ENCODE data around the gene ACAP1. TPM values are rescaled to one million over a fixed set of nuclear protein-coding genes. Genes with fewer than 3 reads are reported as not detected.
A peak's percentile ranks its signal among the peaks of the same experiment; 100 is the strongest.

The ACAP1 gene
- total RNA-seq, 1 donor from 2014 or later = 3.2 TPM

- no peaks in the 10 kb centered on the region for H3K27me3 Mint-ChIP-seq
- H3K4me1 Mint-ChIP-seq (ENCODE audit: unreplicated experiment) = peaks cover 35% of the 10 kb centered on the region
- H3K9me3 Mint-ChIP-seq = no peaks in the 10 kb centered on the region
- peak overlapping the region; percentile 99 for H3K27ac Mint-ChIP-seq
- H3K4me3 Mint-ChIP-seq = peak overlapping the region; percentile 98
- TF ChIP-seq CTCF (conservative IDR thresholded peaks at IDR 0.05) = no peak
- no peak for DNase-seq (ENCODE audit: extremely low spot score, unreplicated experiment)
- H3K36me3 Mint-ChIP-seq = peaks cover 29% of the 10 kb centered on the region
Observed at GRCh38 chr17:7308625-7309433, 27.5 kb upstream of the ACAP1 start.

- peaks cover 29% of the 10 kb centered on the region for H3K36me3 Mint-ChIP-seq
- TF ChIP-seq CTCF (conservative IDR thresholded peaks at IDR 0.05) = no peak
- peak overlapping the region; percentile 98 for H3K4me3 Mint-ChIP-seq
- DNase-seq (ENCODE audit: extremely low spot score, unreplicated experiment) = no peak
- no peaks in the 10 kb centered on the region for H3K9me3 Mint-ChIP-seq
- H3K4me1 Mint-ChIP-seq (ENCODE audit: unreplicated experiment) = peaks cover 43% of the 10 kb centered on the region
- H3K27ac Mint-ChIP-seq = peak overlapping the region; percentile 99
- no peaks in the 10 kb centered on the region for H3K27me3 Mint-ChIP-seq
Observed at GRCh38 chr17:7309628-7310027, 26.7 kb upstream of the ACAP1 start.

- no peak overlapping the region for H3K27ac Mint-ChIP-seq
- no peaks in the 10 kb centered on the region for H3K9me3 Mint-ChIP-seq
- TF ChIP-seq CTCF (conservative IDR thresholded peaks at IDR 0.05) = no peak
- H3K36me3 Mint-ChIP-seq = peaks cover 30% of the 10 kb centered on the region
- peak overlapping the region; percentile 98 for H3K4me3 Mint-ChIP-seq
- H3K4me1 Mint-ChIP-seq (ENCODE audit: unreplicated experiment) = peaks cover 43% of the 10 kb centered on the region
- no peaks in the 10 kb centered on the region for H3K27me3 Mint-ChIP-seq
- DNase-seq (ENCODE audit: extremely low spot score, unreplicated experiment) = no peak
Observed at GRCh38 chr17:7311110-7311705, 25.1 kb upstream of the ACAP1 start.

GRCh38 chr17:7312432-7313087 lies 23.8 kb upstream of the ACAP1 start:
- peaks cover 43% of the 10 kb centered on the region for H3K4me1 Mint-ChIP-seq (ENCODE audit: unreplicated experiment)
- peak overlapping the region; percentile 87 for H3K4me3 Mint-ChIP-seq
- H3K27ac Mint-ChIP-seq = peak overlapping the region; percentile 82
- DNase-seq (ENCODE audit: extremely low spot score, unreplicated experiment) = no peak
- H3K36me3 Mint-ChIP-seq = peaks cover 33% of the 10 kb centered on the region
- H3K9me3 Mint-ChIP-seq = no peaks in the 10 kb centered on the region
- H3K27me3 Mint-ChIP-seq = no peaks in the 10 kb centered on the region
- no peak for TF ChIP-seq CTCF (conservative IDR thresholded peaks at IDR 0.05)

- DNase-seq (ENCODE audit: extremely low spot score, unreplicated experiment) = no peak
- peaks cover 43% of the 10 kb centered on the region for H3K4me1 Mint-ChIP-seq (ENCODE audit: unreplicated experiment)
Observed at GRCh38 chr17:7313088-7313889, 23.0 kb upstream of the ACAP1 start.

More at GRCh38 chr17:7313088-7313889, 23.0 kb upstream of the ACAP1 start:
- H3K27me3 Mint-ChIP-seq = no peaks in the 10 kb centered on the region
- H3K36me3 Mint-ChIP-seq = peaks cover 33% of the 10 kb centered on the region
- peak; percentile 60 for TF ChIP-seq CTCF (conservative IDR thresholded peaks at IDR 0.05)
- no peaks in the 10 kb centered on the region for H3K9me3 Mint-ChIP-seq
- H3K27ac Mint-ChIP-seq = peak overlapping the region; percentile 82
- peak overlapping the region; percentile 87 for H3K4me3 Mint-ChIP-seq

Data from type B pancreatic cell (in vitro differentiated cells).